Peyer's patch (tissue), 4 donors: Measurements from ENCODE around the gene CCDC38. TPM values are rescaled to one million over a fixed set of nuclear protein-coding genes. Genes with fewer than 3 reads are reported as not detected.
A peak's percentile ranks its signal among the peaks of the same experiment; 100 is the strongest.

Source experiments
- DNase-seq, 3 donors: peaks; one replicate each; pipeline ENCODE4 v3.0.0-alpha.2; 2017 to 2019
- H3K27ac ChIP-seq, 4 donors: fragments of 200-600 bp; sonication (generic); one replicate each; pipeline ENCODE4 v1.5.1; 2016 to 2019
- H3K27me3 ChIP-seq, 2 donors: fragments of 200-600 bp; sonication (generic); one replicate each; pipeline ENCODE4 v1.5.1; 2019
- H3K36me3 ChIP-seq, 3 donors: fragments of 200-600 bp; sonication (generic); one replicate each; pipeline ENCODE4 v1.5.1; 2016 to 2019
- H3K4me1 ChIP-seq, 4 donors: fragments of 200-600 bp; sonication (generic); one replicate each; pipeline ENCODE4 v1.5.1; 2016 to 2019
- H3K4me3 ChIP-seq, 4 donors: fragments of 200-600 bp; sonication (generic); 1 replicate in 3 of 4; 2 replicates in 1 of 4; pipeline ENCODE4 v1.5.1; 2016 to 2019; ENCODE audit warnings: mild to moderate bottlenecking in 1 of 4
- H3K9me3 ChIP-seq, 4 donors: fragments of 200-600 bp; sonication (generic); one replicate each; pipeline ENCODE4 v1.5.1; 2016 to 2019; ENCODE audit warnings: mild to moderate bottlenecking in 1 of 4
- POLR2A ChIP-seq, 2 donors: fragments of 450-650 bp; IDR thresholded peaks; one replicate each; pipeline ENCODE4 v1.5.1; 2017; ENCODE audit warnings: antibody characterized with exemption in 2 of 2, mild to moderate bottlenecking in 2 of 2, moderate library complexity in 2 of 2
- total RNA-seq, 4 donors: library from RNA; depleted of rRNA; stranded (reverse); fragments of >200 nt; gene quantifications; one replicate each; pipeline ENCODE4 v1.1.0, GENCODE V29; 2016
- TF ChIP-seq, protein P1 (sequence below), 6 experiments: fragments of 450-650 bp in 4 of 6; fragments of 200-600 bp in 2 of 6; sonication (generic) in 1 of 6; IDR thresholded peaks; one replicate each; pipeline ENCODE4 v1.5.1; 2017 to 2019; ENCODE audit warnings: antibody characterized with exemption in 6 of 6, mild to moderate bottlenecking in 3 of 6, moderate library complexity in 1 of 6

The CCDC38 gene
- not detected for total RNA-seq

DNA sequence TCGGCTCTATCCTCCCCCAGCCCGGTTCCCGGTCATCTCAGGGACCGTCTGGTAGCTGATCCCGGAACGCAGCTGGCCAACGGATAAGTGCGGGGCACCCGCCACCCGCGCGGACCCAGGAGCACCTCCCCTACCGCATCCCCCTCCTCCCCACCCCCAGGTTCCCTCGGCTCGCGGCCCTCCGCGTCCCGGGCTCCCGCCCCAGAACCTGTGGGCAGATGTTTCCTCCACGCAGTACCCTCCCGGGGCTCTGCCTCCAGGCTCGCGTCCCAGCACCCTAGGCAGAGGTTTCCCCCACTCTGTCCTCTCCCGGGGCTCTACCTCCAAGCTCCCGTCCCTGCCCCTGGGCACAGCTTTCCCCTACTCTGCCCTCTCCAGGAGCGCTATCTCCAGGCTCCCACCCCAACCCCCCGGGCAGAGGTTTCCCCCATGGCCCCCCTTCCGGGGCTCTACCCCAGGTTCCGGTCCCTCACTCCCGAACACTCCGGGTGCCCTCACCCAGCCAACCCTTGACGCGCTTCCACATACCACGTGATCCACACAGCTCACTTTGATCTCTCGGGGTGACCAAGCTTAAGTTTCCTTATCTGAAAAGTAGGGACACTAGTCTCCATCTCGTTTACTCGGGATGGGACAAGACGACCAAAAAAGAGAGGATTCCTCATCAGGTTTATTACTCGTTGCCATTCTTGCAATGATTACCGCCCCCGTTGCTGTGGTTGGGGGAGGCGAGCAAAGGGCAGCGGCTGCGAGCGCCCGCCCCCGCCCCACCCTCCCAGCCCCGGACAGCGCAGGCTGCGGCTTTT, at the start of gene CCDC38:
Gene CCDC38, minus strand, starts transcription at position 91 of the 806 bp plus-strand sequence. CDS start 6,105 bp downstream, outside the sequence.
- no peaks in the 10 kb centered on the region for H3K36me3 ChIP-seq
- no peaks in the 10 kb centered on the region for H3K27me3 ChIP-seq
- H3K4me3 ChIP-seq: peak within 1 kb of the TSS; percentile 71 to 97 (median 86)
- H3K9me3 ChIP-seq: no peaks in the 10 kb centered on the region
- peak; percentile 81 to 92 (median 83) for DNase-seq
- peaks cover 0 to 5% (median 0%) of the 10 kb centered on the region in 4 donors for H3K4me1 ChIP-seq
- TF ChIP-seq POLR2A (IDR thresholded peaks at IDR 0.05): no peak
- TF ChIP-seq, protein P1, sequence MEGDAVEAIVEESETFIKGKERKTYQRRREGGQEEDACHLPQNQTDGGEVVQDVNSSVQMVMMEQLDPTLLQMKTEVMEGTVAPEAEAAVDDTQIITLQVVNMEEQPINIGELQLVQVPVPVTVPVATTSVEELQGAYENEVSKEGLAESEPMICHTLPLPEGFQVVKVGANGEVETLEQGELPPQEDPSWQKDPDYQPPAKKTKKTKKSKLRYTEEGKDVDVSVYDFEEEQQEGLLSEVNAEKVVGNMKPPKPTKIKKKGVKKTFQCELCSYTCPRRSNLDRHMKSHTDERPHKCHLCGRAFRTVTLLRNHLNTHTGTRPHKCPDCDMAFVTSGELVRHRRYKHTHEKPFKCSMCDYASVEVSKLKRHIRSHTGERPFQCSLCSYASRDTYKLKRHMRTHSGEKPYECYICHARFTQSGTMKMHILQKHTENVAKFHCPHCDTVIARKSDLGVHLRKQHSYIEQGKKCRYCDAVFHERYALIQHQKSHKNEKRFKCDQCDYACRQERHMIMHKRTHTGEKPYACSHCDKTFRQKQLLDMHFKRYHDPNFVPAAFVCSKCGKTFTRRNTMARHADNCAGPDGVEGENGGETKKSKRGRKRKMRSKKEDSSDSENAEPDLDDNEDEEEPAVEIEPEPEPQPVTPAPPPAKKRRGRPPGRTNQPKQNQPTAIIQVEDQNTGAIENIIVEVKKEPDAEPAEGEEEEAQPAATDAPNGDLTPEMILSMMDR (IDR thresholded peaks at IDR 0.05): no peak
- H3K27ac ChIP-seq: peak within 1 kb of the TSS; percentile 72 to 91 (median 78)

DNA sequence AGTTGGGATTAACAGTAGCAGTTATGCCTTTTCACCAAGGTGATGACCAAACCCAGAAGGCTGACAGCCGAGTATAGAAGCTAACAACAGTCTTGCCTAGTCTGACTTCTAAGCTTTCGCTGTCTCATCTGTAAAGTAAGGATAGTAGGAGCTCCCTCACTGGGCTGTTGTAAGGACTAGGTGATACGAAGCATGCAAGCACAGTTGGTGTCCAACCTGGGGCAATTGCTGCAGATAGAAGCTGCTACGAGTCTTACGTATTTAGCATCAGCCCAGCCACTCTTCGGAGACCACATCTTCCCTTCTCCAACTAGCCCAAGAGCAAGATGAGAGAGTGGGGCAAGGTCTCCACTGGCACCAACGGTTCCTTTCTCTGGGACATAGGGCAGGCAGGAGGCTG, 47.7 kb upstream of the CCDC38 start:
- Histone ChIP-seq H3K36me3 (no peaks in the 10 kb centered on the region), H3K27me3 (no peaks in the 10 kb centered on the region), H3K27ac (no peak overlapping the region), H3K4me1 (peaks cover 0 to 4% (median 0%) of the 10 kb centered on the region in 4 donors), H3K9me3 (no peaks in the 10 kb centered on the region), H3K4me3 (no peak overlapping the region)
- TF ChIP-seq, protein P1 (IDR thresholded peaks at IDR 0.05): no peak
- TF ChIP-seq POLR2A (IDR thresholded peaks at IDR 0.05): no peak
- no peak for DNase-seq

DNA sequence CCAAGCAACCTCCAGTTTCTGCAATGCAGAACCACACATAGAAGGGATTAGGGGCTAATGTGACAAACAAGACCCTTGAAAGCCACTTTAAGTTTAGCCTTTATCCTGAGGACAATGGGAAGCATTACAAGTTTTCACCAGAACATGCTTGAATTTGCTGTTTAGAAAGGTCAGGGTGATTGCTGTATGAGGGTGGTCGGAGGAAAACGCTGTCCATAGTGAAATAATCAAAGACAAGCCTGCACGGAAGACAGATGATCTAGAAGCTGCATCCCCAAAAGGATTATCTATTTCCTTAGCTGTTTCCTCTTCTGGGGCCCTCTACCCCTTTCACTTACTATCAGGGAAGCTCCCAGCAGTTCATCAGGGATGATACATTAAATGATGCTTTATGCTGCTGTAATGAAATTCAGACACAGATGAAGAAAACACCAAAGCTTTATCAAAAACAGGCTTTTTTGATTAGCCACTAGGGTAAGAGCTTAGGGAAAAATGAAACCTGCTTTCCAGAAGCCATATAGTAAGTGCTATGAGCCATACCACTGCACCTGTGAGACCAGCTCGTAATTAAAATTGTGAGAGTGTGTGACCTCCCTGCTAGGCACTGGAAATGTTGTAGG, 47.2 kb upstream of the CCDC38 start:
- TF ChIP-seq, protein P1 (IDR thresholded peaks at IDR 0.05): no peak
- TF ChIP-seq POLR2A (IDR thresholded peaks at IDR 0.05): no peak
- Histone ChIP-seq H3K27me3 (no peaks in the 10 kb centered on the region), H3K4me3 (no peak overlapping the region), H3K27ac (no peak overlapping the region), H3K9me3 (no peaks in the 10 kb centered on the region), H3K36me3 (no peaks in the 10 kb centered on the region), H3K4me1 (peaks cover 0 to 4% (median 0%) of the 10 kb centered on the region in 4 donors)
- DNase-seq: no peak

DNA sequence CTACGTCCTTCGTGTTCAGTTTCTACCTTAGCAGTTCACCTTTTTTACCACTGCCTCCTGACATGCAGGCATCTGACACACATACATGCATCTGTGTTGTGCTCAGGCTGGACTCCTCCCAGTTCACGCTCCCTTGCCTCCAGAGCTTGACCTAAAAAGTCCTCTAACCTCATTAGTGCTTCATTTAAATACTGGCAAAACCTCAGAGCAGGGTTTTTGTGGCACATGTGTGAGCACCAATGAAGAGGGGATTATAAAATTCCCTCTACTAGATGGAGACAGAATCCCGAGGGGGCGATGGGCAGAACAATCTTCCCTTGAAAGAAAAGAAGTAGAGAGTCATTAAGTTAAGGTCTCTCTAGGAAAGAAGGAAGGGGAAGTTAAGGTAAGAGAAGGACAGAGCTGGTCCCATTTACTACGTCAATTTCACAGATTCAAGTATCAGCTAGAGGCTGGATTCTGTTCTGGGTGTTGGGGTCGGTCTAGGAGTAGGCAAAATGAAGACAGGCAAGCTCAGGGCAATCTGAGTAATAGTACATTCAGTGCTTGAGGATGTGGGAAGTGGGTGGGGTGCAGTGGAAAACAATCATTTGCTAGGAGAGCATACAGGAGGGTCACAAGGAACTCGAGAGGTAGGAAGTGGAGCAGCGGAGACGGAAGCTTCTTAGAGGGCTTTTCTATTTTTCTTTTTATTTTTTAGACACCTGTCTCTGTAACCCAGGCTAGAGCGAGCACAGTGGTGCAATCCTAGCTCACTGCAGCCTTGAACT, 46.3 kb upstream of the CCDC38 start:
- Histone ChIP-seq H3K4me1 (peaks cover 0 to 4% (median 0%) of the 10 kb centered on the region in 4 donors), H3K27me3 (no peaks in the 10 kb centered on the region), H3K9me3 (no peaks in the 10 kb centered on the region), H3K27ac (no peak overlapping the region), H3K36me3 (no peaks in the 10 kb centered on the region), H3K4me3 (no peak overlapping the region)
- TF ChIP-seq POLR2A (IDR thresholded peaks at IDR 0.05): no peak
- TF ChIP-seq, protein P1 (IDR thresholded peaks at IDR 0.05): no peak
- no peak for DNase-seq
